ENCODE results near the gene FGF22. TPM values are rescaled to one million over a fixed set of nuclear protein-coding genes. Genes with fewer than 3 reads are reported as not detected.

FGF22 gene
- total RNA-seq, 3 donors from 2014 or later: 0.33 to 0.48 TPM; not detected in 1

- TF ChIP-seq POLR2A (IDR thresholded peaks at IDR 0.05): no peak
- no peak for TF ChIP-seq CTCF (IDR thresholded peaks at IDR 0.05)
- no peak for TF ChIP-seq POLR2AphosphoS5 (IDR thresholded peaks at IDR 0.05)
- no peaks in the 10 kb centered on the region for H3K4me1 ChIP-seq
- no peak overlapping the region for H3K4me3 ChIP-seq
- no peaks in the 10 kb centered on the region for H3K36me3 ChIP-seq
- DNase-seq (ENCODE audit: low spot score in 2 of 2): no peak
- H3K27me3 ChIP-seq: no peaks in the 10 kb centered on the region
- H3K27ac ChIP-seq: no peak overlapping the region
- intact Hi-C loops (cut with DNase I; ENCODE audit: low total_unique reads): no loop called here
- H3K9me3 ChIP-seq: no peaks in the 10 kb centered on the region
Observed at GRCh38 chr19:670609-671075, 31.0 kb downstream of the FGF22 start.

- intact Hi-C loops (cut with DNase I; ENCODE audit: low total_unique reads): no loop called here
- H3K4me3 ChIP-seq: no peak overlapping the region
- no peak for DNase-seq (ENCODE audit: low spot score in 2 of 2)
- H3K4me1 ChIP-seq: peaks cover 5 to 15% of the 10 kb centered on the region in 2 donors
- TF ChIP-seq POLR2A (IDR thresholded peaks at IDR 0.05) (no peak), POLR2AphosphoS5 (IDR thresholded peaks at IDR 0.05) (no peak), CTCF (IDR thresholded peaks at IDR 0.05) (no peak)
- no peaks in the 10 kb centered on the region for H3K36me3 ChIP-seq
- peak overlapping the region in 1 of 2 donors; percentile 93 for H3K27ac ChIP-seq
- H3K9me3 ChIP-seq: no peaks in the 10 kb centered on the region
- H3K27me3 ChIP-seq: no peaks in the 10 kb centered on the region
Observed at GRCh38 chr19:674282-675151, 34.8 kb downstream of the FGF22 start.

- intact Hi-C loops (cut with DNase I; ENCODE audit: low total_unique reads): no loop called here
- Histone ChIP-seq H3K4me3 (peak overlapping the region; percentile 56 to 81 (median 63)), H3K36me3 (no peaks in the 10 kb centered on the region), H3K27me3 (no peaks in the 10 kb centered on the region), H3K27ac (peak overlapping the region; percentile 57 to 93), H3K4me1 (peaks cover 9 to 15% of the 10 kb centered on the region in 2 donors), H3K9me3 (no peaks in the 10 kb centered on the region)
- DNase-seq (ENCODE audit: low spot score in 2 of 2): no peak
- TF ChIP-seq POLR2A (IDR thresholded peaks at IDR 0.05): no peak
- no peak for TF ChIP-seq POLR2AphosphoS5 (IDR thresholded peaks at IDR 0.05)
- no peak for TF ChIP-seq CTCF (IDR thresholded peaks at IDR 0.05)
Observed at GRCh38 chr19:676007-676338, 36.3 kb downstream of the FGF22 start.

DNA sequence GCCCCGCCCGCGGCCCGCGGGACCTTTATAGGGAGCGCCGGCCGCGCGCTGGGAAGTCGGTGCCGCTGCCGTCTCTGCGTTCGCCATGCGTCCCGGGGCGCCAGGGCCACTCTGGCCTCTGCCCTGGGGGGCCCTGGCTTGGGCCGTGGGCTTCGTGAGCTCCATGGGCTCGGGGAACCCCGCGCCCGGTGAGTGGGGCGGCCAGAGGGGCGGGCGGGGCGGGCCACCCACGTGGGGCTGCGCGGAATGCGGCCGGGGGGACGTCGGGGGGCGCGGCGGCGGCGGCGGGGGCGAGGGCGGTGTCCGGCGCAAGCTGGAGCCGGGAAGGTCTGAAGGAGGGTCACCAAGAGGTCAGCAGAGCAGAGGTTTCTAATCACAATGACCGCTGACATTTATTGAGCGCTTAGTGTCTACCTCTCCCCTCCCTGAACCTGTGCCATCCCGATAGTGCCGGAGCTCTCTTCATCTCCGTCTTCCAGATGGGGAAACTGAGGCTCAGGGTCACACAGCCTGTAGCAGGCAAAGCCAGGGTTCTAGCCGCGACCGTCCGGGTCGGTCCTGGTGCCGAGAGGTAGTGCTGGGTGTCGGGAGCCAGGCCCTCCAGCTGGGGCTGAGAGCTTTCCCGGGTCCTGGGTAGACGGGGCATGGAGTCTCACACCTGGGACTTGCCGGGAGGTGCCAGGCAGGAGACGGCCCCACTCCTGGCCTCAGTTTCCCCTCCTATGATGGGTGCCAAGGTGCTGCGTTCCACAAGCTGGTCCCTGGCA is 36.8 kb downstream of the FGF22 start, which contains the start of gene FSTL3:
Gene FSTL3 (plus strand): TSS at position 54 of the 767 bp plus-strand sequence. CDS start 32 bp downstream, at position 86.
- intact Hi-C loops (cut with DNase I; ENCODE audit: low total_unique reads): no loop called here
- Histone ChIP-seq H3K4me1 (peaks cover 9 to 15% of the 10 kb centered on the region in 2 donors), H3K27me3 (no peaks in the 10 kb centered on the region), H3K4me3 (peak within 1 kb of the TSS; percentile 56 to 81 (median 63)), H3K36me3 (no peaks in the 10 kb centered on the region), H3K9me3 (no peaks in the 10 kb centered on the region), H3K27ac (peak within 1 kb of the TSS; percentile 76 to 93)
- TF ChIP-seq POLR2A (IDR thresholded peaks at IDR 0.05): no peak
- no peak for TF ChIP-seq CTCF (IDR thresholded peaks at IDR 0.05)
- TF ChIP-seq POLR2AphosphoS5 (IDR thresholded peaks at IDR 0.05): peak in 2 of 3 donors; percentile 30 to 51
- DNase-seq (ENCODE audit: low spot score in 2 of 2): no peak

Data from breast epithelium (tissue), 4 donors.